GM23338 (cell line): ENCODE results near the gene CYB5R4.

Source experiments
- CREB1 ChIP-seq: fragments of 250-450 bp; sonication (Bioruptor Pico); IDR thresholded peaks from 2 replicates; pipeline ENCODE4 v1.5.0; 2020; ENCODE audit warnings: low read depth, mild to moderate bottlenecking, moderate library complexity
- TF ChIP-seq, protein P1 (sequence below): IDR thresholded peaks from 2 replicates; pipeline ENCODE4 v1.6.1; 2016; ENCODE audit warnings: antibody characterized with exemption
- TF ChIP-seq, protein P2 (sequence below), 2 experiments: fragments of 200-600 bp in 1 of 2; sonication (generic) in 1 of 2; conservative IDR thresholded peaks; 2 replicates each; pipeline versions ENCODE4 v1.5.1 to v1.6.1; 2016 to 2017; ENCODE audit warnings: antibody characterized with exemption in 2 of 2, low read depth in 2 of 2, mild to moderate bottlenecking in 2 of 2, moderate library complexity in 1 of 2

DNA sequence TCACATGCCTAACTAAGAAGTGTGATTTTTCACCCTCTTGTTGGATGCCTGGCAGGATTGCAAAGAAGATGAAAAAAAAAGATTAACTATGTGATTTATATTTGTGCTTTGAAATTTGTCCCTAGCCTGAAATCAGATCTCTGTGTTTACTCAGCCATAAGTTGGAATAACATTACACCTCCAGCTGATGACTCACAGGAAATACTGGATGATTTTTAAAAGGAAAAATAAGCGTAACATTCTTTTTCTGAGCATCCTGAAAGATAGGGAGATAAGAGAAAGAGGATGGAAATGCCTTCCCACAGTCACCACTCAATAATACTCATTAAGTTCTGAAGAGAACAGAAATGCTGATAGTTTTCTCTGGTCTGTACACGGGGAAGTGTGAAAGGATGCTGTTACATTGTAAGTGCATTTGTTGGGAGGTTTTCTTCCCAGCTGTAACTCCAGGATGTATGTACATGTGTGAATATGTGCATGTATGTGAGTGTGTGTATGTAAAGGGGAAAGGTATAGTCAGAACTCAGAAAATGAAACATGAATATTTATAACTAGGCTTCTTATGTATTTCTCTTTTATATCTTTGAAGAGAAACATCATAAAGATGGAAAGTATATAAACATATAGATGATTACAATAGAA, 43.7 kb upstream of the CYB5R4 start:
- TF ChIP-seq, protein P1, sequence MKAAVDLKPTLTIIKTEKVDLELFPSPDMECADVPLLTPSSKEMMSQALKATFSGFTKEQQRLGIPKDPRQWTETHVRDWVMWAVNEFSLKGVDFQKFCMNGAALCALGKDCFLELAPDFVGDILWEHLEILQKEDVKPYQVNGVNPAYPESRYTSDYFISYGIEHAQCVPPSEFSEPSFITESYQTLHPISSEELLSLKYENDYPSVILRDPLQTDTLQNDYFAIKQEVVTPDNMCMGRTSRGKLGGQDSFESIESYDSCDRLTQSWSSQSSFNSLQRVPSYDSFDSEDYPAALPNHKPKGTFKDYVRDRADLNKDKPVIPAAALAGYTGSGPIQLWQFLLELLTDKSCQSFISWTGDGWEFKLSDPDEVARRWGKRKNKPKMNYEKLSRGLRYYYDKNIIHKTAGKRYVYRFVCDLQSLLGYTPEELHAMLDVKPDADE: no peak
- TF ChIP-seq, protein P2, sequence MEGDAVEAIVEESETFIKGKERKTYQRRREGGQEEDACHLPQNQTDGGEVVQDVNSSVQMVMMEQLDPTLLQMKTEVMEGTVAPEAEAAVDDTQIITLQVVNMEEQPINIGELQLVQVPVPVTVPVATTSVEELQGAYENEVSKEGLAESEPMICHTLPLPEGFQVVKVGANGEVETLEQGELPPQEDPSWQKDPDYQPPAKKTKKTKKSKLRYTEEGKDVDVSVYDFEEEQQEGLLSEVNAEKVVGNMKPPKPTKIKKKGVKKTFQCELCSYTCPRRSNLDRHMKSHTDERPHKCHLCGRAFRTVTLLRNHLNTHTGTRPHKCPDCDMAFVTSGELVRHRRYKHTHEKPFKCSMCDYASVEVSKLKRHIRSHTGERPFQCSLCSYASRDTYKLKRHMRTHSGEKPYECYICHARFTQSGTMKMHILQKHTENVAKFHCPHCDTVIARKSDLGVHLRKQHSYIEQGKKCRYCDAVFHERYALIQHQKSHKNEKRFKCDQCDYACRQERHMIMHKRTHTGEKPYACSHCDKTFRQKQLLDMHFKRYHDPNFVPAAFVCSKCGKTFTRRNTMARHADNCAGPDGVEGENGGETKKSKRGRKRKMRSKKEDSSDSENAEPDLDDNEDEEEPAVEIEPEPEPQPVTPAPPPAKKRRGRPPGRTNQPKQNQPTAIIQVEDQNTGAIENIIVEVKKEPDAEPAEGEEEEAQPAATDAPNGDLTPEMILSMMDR (conservative IDR thresholded peaks at IDR 0.05; ENCODE audit: low read depth in 2 of 2): no peak
- no peak for TF ChIP-seq CREB1
